IMR-90 (cell line): ENCODE measurements around the gene CMSS1. TPM values are rescaled to one million over a fixed set of nuclear protein-coding genes. Genes with fewer than 3 reads are reported as not detected.

ENCODE experiments used
- ATAC-seq: fragments of 200-7000 bp; cut with Tn5 transposase; 2 replicates; pipeline ENCODE4 v1.9.1; 2020; ENCODE audit warnings: low read depth, mild to moderate bottlenecking, moderate library complexity
- BruUV-seq: library from RNA; stranded (reverse); fragments of 400-500 nt; replicated peaks from 2 replicates; lab custom pipeline; 2021; lab: Mats Ljungman, UMichigan
- CTCF ChIA-PET: fragments of 300-600 bp; formaldehyde crosslinking; extraction: SDS; loops from one replicate; lab custom pipeline; 2021; ENCODE audit warnings: antibody characterized with exemption; lab: Yijun Ruan, JAX
- POLR2A ChIA-PET: fragments of 300-600 bp; sonication (Branson Sonifier 250); formaldehyde crosslinking; loops from one replicate; lab custom pipeline; 2022; ENCODE audit warnings: antibody characterized with exemption; ENCODE audit not compliant: unreplicated experiment; lab: Charles Lee
- DNase-seq: peaks from one replicate; pipeline ENCODE4 v3.0.0; 2013
- H2AFZ ChIP-seq: replicated peaks from 2 replicates; pipeline ENCODE3; 2013; ENCODE audit warnings: low read length, mild to moderate bottlenecking; ENCODE audit not compliant: poor library complexity
- H2AK5ac ChIP-seq: 2 replicates; pipeline ENCODE4 v1.6.1; 2013; ENCODE audit warnings: low read depth, low read length, inconsistent platforms
- H2AK9ac ChIP-seq: replicated peaks from 2 replicates; pipeline ENCODE3; 2013; ENCODE audit warnings: mild to moderate bottlenecking, low read depth, low read length, moderate library complexity; ENCODE audit not compliant: poor library complexity
- H2BK120ac ChIP-seq: 2 replicates; pipeline ENCODE4 v1.6.1; 2013; ENCODE audit warnings: low read depth, low read length, inconsistent platforms
- H2BK15ac ChIP-seq: 3 replicates; pipeline ENCODE4 v1.6.1; 2013; ENCODE audit warnings: low read depth, low read length, inconsistent platforms
- H2BK20ac ChIP-seq: 2 replicates; pipeline ENCODE4 v1.6.1; 2013; ENCODE audit warnings: low read depth, mild to moderate bottlenecking, inconsistent platforms, low read length, moderate library complexity
- H2BK5ac ChIP-seq: 2 replicates; pipeline ENCODE4 v1.6.1; 2013; ENCODE audit warnings: mild to moderate bottlenecking, low read depth, low read length, inconsistent platforms; ENCODE audit not compliant: poor library complexity, severe bottlenecking
- H3K14ac ChIP-seq: replicated peaks from 2 replicates; pipeline ENCODE4 v1.6.1; 2013; ENCODE audit warnings: low read depth, low read length, inconsistent platforms
- H3K18ac ChIP-seq: 2 replicates; pipeline ENCODE4 v1.6.1; 2013; ENCODE audit warnings: low read depth, low read length, control low read depth
- H3K23ac ChIP-seq: 2 replicates; pipeline ENCODE4 v1.6.1; 2013; ENCODE audit warnings: low read depth, low read length, inconsistent platforms
- H3K27ac ChIP-seq: 2 replicates; pipeline ENCODE4 v1.5.1; 2013; ENCODE audit warnings: mild to moderate bottlenecking, control low read depth, low read length; ENCODE audit not compliant: insufficient read depth
- H3K27me3 ChIP-seq: 2 replicates; pipeline ENCODE4 v1.6.1; 2013; ENCODE audit warnings: low read length; ENCODE audit not compliant: control insufficient read depth, insufficient read depth
- H3K36me3 ChIP-seq: 2 replicates; pipeline ENCODE4 v1.6.1; 2013; ENCODE audit warnings: low read length, mixed read lengths; ENCODE audit not compliant: control insufficient read depth, insufficient read depth
- H3K4ac ChIP-seq: 2 replicates; pipeline ENCODE4 v1.6.1; 2013; ENCODE audit warnings: low read depth, low read length, inconsistent platforms
- H3K4me1 ChIP-seq: 2 replicates; pipeline ENCODE4 v1.6.1; 2013; ENCODE audit warnings: low read length, mixed read lengths; ENCODE audit not compliant: control insufficient read depth, insufficient read depth
- H3K4me2 ChIP-seq: 2 replicates; pipeline ENCODE4 v1.6.1; 2013; ENCODE audit warnings: low read depth, mild to moderate bottlenecking, control low read depth, low read length, moderate library complexity
- H3K4me3 ChIP-seq: 2 replicates; pipeline ENCODE4 v1.5.1; 2013; ENCODE audit warnings: low read depth, mild to moderate bottlenecking, control low read depth, low read length, moderate library complexity; ENCODE audit not compliant: insufficient read depth
- H3K56ac ChIP-seq: 2 replicates; pipeline ENCODE4 v1.6.1; 2013; ENCODE audit warnings: low read length, inconsistent platforms; ENCODE audit not compliant: insufficient read depth; ENCODE audit errors: extremely low read depth
- H3K79me1 ChIP-seq, 2 experiments: 2 replicates each; pipeline ENCODE4 v1.6.1; 2013; ENCODE audit warnings: low read length in 2 of 2, inconsistent platforms in 1 of 2, low read depth in 1 of 2
- H3K9ac ChIP-seq: 2 replicates; pipeline ENCODE4 v1.6.1; 2013; ENCODE audit warnings: low read depth, low read length, control low read depth
- H3K9me1 ChIP-seq: 2 replicates; pipeline ENCODE4 v1.6.1; 2013; ENCODE audit warnings: low read length, inconsistent platforms; ENCODE audit not compliant: insufficient read depth
- H3K9me3 ChIP-seq: 2 replicates; pipeline ENCODE4 v1.6.1; 2013; ENCODE audit warnings: low read length; ENCODE audit not compliant: control insufficient read depth, insufficient read depth
- H4K20me1 ChIP-seq: 2 replicates; pipeline ENCODE4 v1.6.1; 2013; ENCODE audit warnings: low read length, inconsistent platforms; ENCODE audit not compliant: insufficient read depth
- H4K5ac ChIP-seq: 2 replicates; pipeline ENCODE4 v1.6.1; 2013; ENCODE audit warnings: mild to moderate bottlenecking, low read depth, low read length, control low read depth
- H4K8ac ChIP-seq, 2 experiments: 2 replicates each; pipeline ENCODE4 v1.6.1; 2013; ENCODE audit warnings: low read depth in 2 of 2, low read length in 2 of 2, control low read depth in 1 of 2, inconsistent platforms in 1 of 2
- H4K91ac ChIP-seq: 2 replicates; pipeline ENCODE4 v1.6.1; 2013; ENCODE audit warnings: low read depth, low read length, inconsistent platforms; ENCODE audit not compliant: insufficient read depth
- BHLHE40 ChIP-seq: fragments of 150-350 bp; IDR thresholded peaks from 2 replicates; pipeline ENCODE4 v1.6.1; 2016; ENCODE audit warnings: mild to moderate bottlenecking, low read depth, low read length
- CEBPB ChIP-seq: IDR thresholded peaks from 2 replicates; pipeline ENCODE4 v1.6.1; 2012; ENCODE audit warnings: low read depth, low read length, improper control_type of control experiment
- CHD1 ChIP-seq: IDR thresholded peaks from 2 replicates; pipeline ENCODE4 v1.6.1; 2012; ENCODE audit warnings: low read depth, low read length, improper control_type of control experiment
- ELK1 ChIP-seq: fragments of 150-350 bp; IDR thresholded peaks from 2 replicates; pipeline ENCODE4 v1.6.1; 2016; ENCODE audit warnings: low read depth, mild to moderate bottlenecking, low read length, moderate library complexity, borderline replicate concordance
- MAZ ChIP-seq: IDR thresholded peaks from 2 replicates; pipeline ENCODE4 v1.6.1; 2012; ENCODE audit warnings: low read depth, mild to moderate bottlenecking, low read length, improper control_type of control experiment, moderate library complexity, borderline replicate concordance
- MXI1 ChIP-seq: IDR thresholded peaks from 2 replicates; pipeline ENCODE4 v1.6.1; 2012; ENCODE audit warnings: low read depth, mild to moderate bottlenecking, low read length, moderate library complexity, borderline replicate concordance
- POLR2A ChIP-seq: IDR thresholded peaks from 2 replicates; pipeline ENCODE4 v1.6.1; 2012; ENCODE audit warnings: mild to moderate bottlenecking, low read depth, low read length
- RCOR1 ChIP-seq: IDR thresholded peaks from 2 replicates; pipeline ENCODE4 v1.6.1; 2012; ENCODE audit warnings: mild to moderate bottlenecking, low read length, improper control_type of control experiment; ENCODE audit not compliant: insufficient replicate concordance
- SMC3 ChIP-seq: fragments of 150-350 bp; IDR thresholded peaks from 2 replicates; pipeline ENCODE4 v1.6.1; 2016; ENCODE audit warnings: low read depth, mild to moderate bottlenecking, antibody characterized with exemption, low read length, moderate library complexity
- WGBS, 2 experiments: methylation state at CpG; one replicate each; pipeline versions ENCODE4 v1.1.5 to v1.1.7; 2013; ENCODE audit warnings: missing lambda C conversion rate in 2 of 2; ENCODE audit not compliant: insufficient read length in 1 of 2; ENCODE audit errors: extremely low coverage in 2 of 2; 5-methylcytosine and 5-hydroxymethylcytosine counted together
- dilution Hi-C: fragments of 300-500 bp; cut with HindIII; formaldehyde crosslinking; loops from one replicate; pipeline ENCODE4 v1.14.3; 2018; ENCODE audit warnings: low sequenced_read_pairs; ENCODE audit not compliant: unreplicated experiment
- in situ Hi-C: fragments of 300-500 bp; cut with MboI; formaldehyde crosslinking; loops from 3 replicates; pipeline ENCODE4 v1.14.3; 2019; ENCODE audit warnings: low sequenced_read_pairs, inconsistent platforms, mixed read lengths
- intact Hi-C: fragments of 100-400 bp; cut with micrococcal nuclease; formaldehyde crosslinking; loops from 2 replicates; pipeline ENCODE4 v1.10.0; 2022
- polyA plus RNA-seq, 3 experiments: library from polyadenylated mRNA; depleted of rRNA; stranded (reverse); fragments of >200 nt; gene quantifications; 2 replicates each; pipeline ENCODE4 v1.2.3, GENCODE V29; 2012; ENCODE audit warnings: low replicate concordance in 1 of 3
- total RNA-seq: library from RNA; depleted of rRNA; stranded (reverse); fragments of >200 nt; gene quantifications from 2 replicates; pipeline ENCODE4 v1.2.3, GENCODE V29; 2012
- TF ChIP-seq, protein P1 (sequence below): fragments of 150-350 bp; IDR thresholded peaks from 2 replicates; pipeline ENCODE4 v1.6.1; 2017; ENCODE audit warnings: mild to moderate bottlenecking, antibody characterized with exemption, low read length, low read depth
- TF ChIP-seq, protein P2 (sequence below): conservative IDR thresholded peaks from 2 replicates; pipeline ENCODE4 v1.5.1; 2012; ENCODE audit warnings: mild to moderate bottlenecking, low read depth, low read length, improper control_type of control experiment

The CMSS1 gene
- total and polyA plus RNA-seq, 2 of the 4 experiments (the other 2 are of a cell fraction), result 12.5 to 13.6 TPM

DNA sequence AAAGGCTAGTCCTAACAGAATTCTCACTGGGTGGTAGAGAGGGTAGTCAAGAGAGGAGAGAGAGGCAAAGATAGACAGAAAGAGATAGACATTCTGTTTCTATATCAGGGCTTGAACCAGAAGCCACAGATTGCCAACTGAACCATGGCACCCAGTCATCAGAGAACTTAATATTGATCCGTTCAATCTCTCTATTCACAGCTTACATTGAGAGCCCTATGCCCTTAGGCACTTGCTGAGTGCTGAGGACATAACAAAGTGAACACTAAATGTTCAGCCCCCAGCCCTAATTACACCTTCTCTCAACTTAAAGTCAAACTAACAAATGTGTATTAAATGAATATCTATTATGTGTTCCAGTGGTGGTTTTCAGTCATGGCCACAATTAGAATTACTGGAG lies 172.5 kb downstream of the CMSS1 start:
- H3K56ac ChIP-seq, result no peak overlapping the region
- no peak overlapping the region for H2BK20ac ChIP-seq
- ChIA-PET CTCF (no interaction called here), POLR2A (no interaction called here)
- no peak overlapping the region for H2BK15ac ChIP-seq
- no peaks in the 10 kb centered on the region for H3K27me3 ChIP-seq
- no peaks in the 10 kb centered on the region; the same call in 1 of the 2 replicates for H3K9me1 ChIP-seq
- H2BK120ac ChIP-seq, result no peak overlapping the region
- H3K23ac ChIP-seq, result no peak overlapping the region
- no TSS peak for BruUV-seq
- in situ Hi-C loops (no loop called here), dilution Hi-C loops (no loop called here), intact Hi-C loops (no loop called here)
- no peak overlapping the region for H2AK9ac ChIP-seq
- DNase-seq (no peak), ATAC-seq (no peak)
- no peak overlapping the region for H4K5ac ChIP-seq
- 100% methylated on average over 1 of the region's 1 CpG; no CpG with 5 or more reads in 1 of the 2 experiments for WGBS, 2 experiments
- no peak overlapping the region for H4K8ac ChIP-seq
- H3K36me3 ChIP-seq, result no peaks in the 10 kb centered on the region
- no peaks in the 10 kb centered on the region for H4K20me1 ChIP-seq
- H3K4me2 ChIP-seq, result no peak overlapping the region
- no peaks in the 10 kb centered on the region for H3K4me1 ChIP-seq
- H3K14ac ChIP-seq, result no peak overlapping the region
- H3K4ac ChIP-seq, result no peak overlapping the region
- TF ChIP-seq, protein P1, sequence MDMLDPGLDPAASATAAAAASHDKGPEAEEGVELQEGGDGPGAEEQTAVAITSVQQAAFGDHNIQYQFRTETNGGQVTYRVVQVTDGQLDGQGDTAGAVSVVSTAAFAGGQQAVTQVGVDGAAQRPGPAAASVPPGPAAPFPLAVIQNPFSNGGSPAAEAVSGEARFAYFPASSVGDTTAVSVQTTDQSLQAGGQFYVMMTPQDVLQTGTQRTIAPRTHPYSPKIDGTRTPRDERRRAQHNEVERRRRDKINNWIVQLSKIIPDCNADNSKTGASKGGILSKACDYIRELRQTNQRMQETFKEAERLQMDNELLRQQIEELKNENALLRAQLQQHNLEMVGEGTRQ, result no peak
- TF ChIP-seq BHLHE40, result no peak
- TF ChIP-seq POLR2A, result no peak
- TF ChIP-seq CEBPB, result no peak
- TF ChIP-seq SMC3, result no peak
- no peak for TF ChIP-seq MXI1
- no peak for TF ChIP-seq CHD1
- no peak for TF ChIP-seq RCOR1
- TF ChIP-seq ELK1, result no peak
- no peak for TF ChIP-seq MAZ
- TF ChIP-seq, protein P2, sequence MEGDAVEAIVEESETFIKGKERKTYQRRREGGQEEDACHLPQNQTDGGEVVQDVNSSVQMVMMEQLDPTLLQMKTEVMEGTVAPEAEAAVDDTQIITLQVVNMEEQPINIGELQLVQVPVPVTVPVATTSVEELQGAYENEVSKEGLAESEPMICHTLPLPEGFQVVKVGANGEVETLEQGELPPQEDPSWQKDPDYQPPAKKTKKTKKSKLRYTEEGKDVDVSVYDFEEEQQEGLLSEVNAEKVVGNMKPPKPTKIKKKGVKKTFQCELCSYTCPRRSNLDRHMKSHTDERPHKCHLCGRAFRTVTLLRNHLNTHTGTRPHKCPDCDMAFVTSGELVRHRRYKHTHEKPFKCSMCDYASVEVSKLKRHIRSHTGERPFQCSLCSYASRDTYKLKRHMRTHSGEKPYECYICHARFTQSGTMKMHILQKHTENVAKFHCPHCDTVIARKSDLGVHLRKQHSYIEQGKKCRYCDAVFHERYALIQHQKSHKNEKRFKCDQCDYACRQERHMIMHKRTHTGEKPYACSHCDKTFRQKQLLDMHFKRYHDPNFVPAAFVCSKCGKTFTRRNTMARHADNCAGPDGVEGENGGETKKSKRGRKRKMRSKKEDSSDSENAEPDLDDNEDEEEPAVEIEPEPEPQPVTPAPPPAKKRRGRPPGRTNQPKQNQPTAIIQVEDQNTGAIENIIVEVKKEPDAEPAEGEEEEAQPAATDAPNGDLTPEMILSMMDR, result no peak
- H3K27ac ChIP-seq, result no peak overlapping the region
- no peaks in the 10 kb centered on the region for H3K9me3 ChIP-seq
- H2AFZ ChIP-seq, result no peak overlapping the region
- H4K91ac ChIP-seq, result no peak overlapping the region
- no peak overlapping the region for H3K4me3 ChIP-seq
- H2BK5ac ChIP-seq, result no peak overlapping the region
- no peaks in the 10 kb centered on the region for H3K79me1 ChIP-seq
- no peak overlapping the region for H3K18ac ChIP-seq
- no peak overlapping the region for H3K9ac ChIP-seq
- no peak overlapping the region for H2AK5ac ChIP-seq
